T-cell (primary cell): ENCODE results near the gene TNNI3K. TPM values are rescaled to one million over a fixed set of nuclear protein-coding genes. Genes with fewer than 3 reads are reported as not detected.

ENCODE experiments used
- ATAC-seq, 4 experiments: fragments of 200-7000 bp in 3 of 4; fragments of 150-1000 bp in 1 of 4; cut with Tn5 transposase; replicated peaks in 1 of 4; 1 replicate in 3 of 4; 2 replicates in 1 of 4; pipeline ENCODE4 v1.10.0; 2021; ENCODE audit warnings: moderate library complexity in 3 of 4, mild to moderate bottlenecking in 2 of 4, moderate number of reproducible peaks in 1 of 4
- CTCF ChIA-PET, 2 donors: fragments of 300-600 bp; sonication (Branson Sonifier 250); formaldehyde crosslinking; loops; one replicate each; lab custom pipeline; 2022; ENCODE audit warnings: antibody characterized with exemption in 2 of 2; lab: Charles Lee
- POLR2A ChIA-PET, 2 donors: fragments of 300-600 bp; sonication (Branson Sonifier 250); formaldehyde crosslinking; loops; one replicate each; lab custom pipeline; 2022; ENCODE audit warnings: antibody characterized with exemption in 2 of 2; lab: Charles Lee
- DNase-seq, 35 experiments: peaks; one replicate each; pipeline versions ENCODE4 v3.0.0 to v3.0.0-alpha.2; 2013 to 2023
- H3K27ac ChIP-seq: one replicate; pipeline ENCODE4 v1.5.1; 2013; ENCODE audit warnings: low read length
- H3K27me3 ChIP-seq, 2 experiments: replicated peaks in 1 of 2; 1 replicate in 1 of 2; 2 replicates in 1 of 2; pipeline versions ENCODE4 v1.6.1 to v1.7.0; 2013; ENCODE audit warnings: low read length in 1 of 2, mixed read lengths in 1 of 2; ENCODE audit not compliant: control insufficient read depth in 2 of 2, insufficient read depth in 2 of 2; ENCODE audit errors: extremely low read depth in 1 of 2
- H3K36me3 ChIP-seq, 2 donors: 1 replicate in 1 of 2; 2 replicates in 1 of 2; pipeline versions ENCODE4 v1.6.1 to v1.7.0; 2013; ENCODE audit warnings: low read length in 1 of 2; ENCODE audit not compliant: control insufficient read depth in 2 of 2, insufficient read depth in 1 of 2; ENCODE audit errors: extremely low read depth in 1 of 2
- H3K4me1 ChIP-seq, 2 experiments: 1 replicate in 1 of 2; 2 replicates in 1 of 2; pipeline versions ENCODE4 v1.6.1 to v1.7.0; 2013; ENCODE audit warnings: low read length in 2 of 2, mixed read lengths in 1 of 2; ENCODE audit not compliant: insufficient read depth in 2 of 2, control insufficient read depth in 1 of 2; ENCODE audit errors: extremely low read depth in 1 of 2
- H3K4me3 ChIP-seq, 2 donors: 1 replicate in 1 of 2; 2 replicates in 1 of 2; pipeline versions ENCODE4 v1.5.1 to v1.7.0; 2013; ENCODE audit warnings: mild to moderate bottlenecking in 2 of 2, low read length in 1 of 2, moderate library complexity in 1 of 2; ENCODE audit not compliant: control insufficient read depth in 1 of 2; ENCODE audit errors: extremely low read depth in 1 of 2
- H3K9me3 ChIP-seq: 2 replicates; pipeline ENCODE4 v1.7.0; 2013
- H3K27ac Mint-ChIP-seq, 2 donors: one replicate each; pipeline ENCODE4 v1.8.0; 2020 to 2021; ENCODE audit warnings: mild to moderate bottlenecking in 2 of 2, mixed read lengths in 2 of 2
- H3K27me3 Mint-ChIP-seq, 2 donors: one replicate each; pipeline ENCODE4 v1.8.0; 2021 to 2022; ENCODE audit warnings: mixed read lengths in 2 of 2
- H3K36me3 Mint-ChIP-seq: one replicate; pipeline ENCODE4 v1.8.0; 2021; ENCODE audit warnings: mixed read lengths
- H3K4me1 Mint-ChIP-seq, 3 donors: one replicate each; pipeline ENCODE4 v1.8.0; 2020 to 2022; ENCODE audit warnings: mixed read lengths in 3 of 3, mild to moderate bottlenecking in 1 of 3
- H3K4me3 Mint-ChIP-seq, 3 donors: one replicate each; pipeline ENCODE4 v1.8.0; 2020 to 2022; ENCODE audit warnings: mild to moderate bottlenecking in 3 of 3, mixed read lengths in 3 of 3, moderate library complexity in 3 of 3
- H3K9me3 Mint-ChIP-seq, 3 donors: one replicate each; pipeline ENCODE4 v1.8.0; 2020 to 2022; ENCODE audit warnings: mixed read lengths in 3 of 3
- WGBS: methylation state at CpG from one replicate; pipeline ENCODE4 v1.1.5; 2013; ENCODE audit warnings: missing lambda C conversion rate; ENCODE audit not compliant: insufficient coverage; 5-methylcytosine and 5-hydroxymethylcytosine counted together
- total RNA-seq, 35 experiments: library from RNA in 6 of 35; stranded (reverse) in 6 of 35; fragments of 120-200 nt in 1 of 35; gene quantifications; one replicate each; pipeline versions ENCODE4 v1.2.1 to v1.2.4 and lab custom pipeline; 2013 to 2026

The TNNI3K gene
- total RNA-seq, 5 donors from 2014 or later (not counting 1 experiment from before 2014, with no cell fraction given), result 0.89 to 1.2 TPM; not detected in 3

DNA sequence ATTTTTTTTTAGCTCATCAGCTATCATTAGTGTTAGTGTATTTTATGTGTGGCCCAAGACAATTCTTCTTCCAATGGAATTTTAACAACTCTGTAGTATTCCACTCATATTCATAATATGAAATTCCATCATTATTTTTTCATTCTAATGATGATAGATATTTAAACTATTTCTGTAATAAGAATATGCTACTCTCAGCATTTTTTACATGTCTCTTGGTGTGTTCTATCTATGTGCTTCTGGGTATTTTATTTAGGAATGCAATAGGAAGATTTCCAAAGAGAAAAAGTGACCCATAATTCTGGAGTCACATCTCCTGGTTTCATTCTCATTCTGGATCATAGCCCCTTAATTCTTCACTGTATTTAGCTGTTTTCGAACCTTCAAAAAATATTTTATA, 167.7 kb downstream of the TNNI3K start:
- no peak for DNase-seq
- Mint-ChIP-seq H3K27me3 (peaks cover 0 to 2% of the 10 kb centered on the region in 2 donors), H3K9me3 (peaks cover 0 to 2% (median 0%) of the 10 kb centered on the region in 3 donors), H3K27ac (no peak overlapping the region), H3K4me1 (no peaks in the 10 kb centered on the region), H3K36me3 (no peaks in the 10 kb centered on the region), H3K4me3 (no peak overlapping the region)
- ATAC-seq, result no peak
- WGBS, result no CpG with 5 or more reads among the region's 1 CpG
- H3K4me1 ChIP-seq, result no peaks in the 10 kb centered on the region
- no peak overlapping the region for H3K4me3 ChIP-seq
- no peaks in the 10 kb centered on the region for H3K27me3 ChIP-seq
- CTCF ChIA-PET, result no interaction called here
- H3K36me3 ChIP-seq, result no peaks in the 10 kb centered on the region
- POLR2A ChIA-PET, result no interaction called here
- no peak overlapping the region for H3K27ac ChIP-seq
- no peaks in the 10 kb centered on the region for H3K9me3 ChIP-seq

DNA sequence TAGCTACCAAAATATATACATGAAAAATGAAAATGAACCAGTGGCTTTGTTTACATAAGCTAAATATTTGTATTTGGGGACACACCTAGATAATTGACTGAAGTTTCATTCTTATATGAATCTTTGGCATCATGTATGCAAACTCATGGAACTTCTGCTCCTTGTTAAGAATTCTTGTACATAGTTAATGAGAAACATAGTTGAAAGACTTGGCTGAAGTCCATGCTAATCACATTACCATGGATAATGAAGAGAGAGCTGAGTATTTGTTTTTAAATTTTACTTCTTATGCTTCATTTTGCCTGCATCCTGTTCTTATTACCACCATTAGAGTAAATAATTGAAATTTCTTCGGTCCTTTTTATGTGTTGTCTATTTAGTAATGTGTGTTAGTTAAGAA, 168.4 kb downstream of the TNNI3K start:
- Mint-ChIP-seq H3K36me3 (no peaks in the 10 kb centered on the region), H3K27me3 (no peaks in the 10 kb centered on the region), H3K9me3 (peaks cover 0 to 2% (median 0%) of the 10 kb centered on the region in 3 donors), H3K4me3 (no peak overlapping the region), H3K4me1 (no peaks in the 10 kb centered on the region), H3K27ac (no peak overlapping the region)
- DNase-seq (no peak), ATAC-seq (no peak)
- no peaks in the 10 kb centered on the region for H3K4me1 ChIP-seq
- ChIA-PET POLR2A (no interaction called here), CTCF (no interaction called here)
- no peaks in the 10 kb centered on the region for H3K36me3 ChIP-seq
- no peaks in the 10 kb centered on the region for H3K9me3 ChIP-seq
- no peak overlapping the region for H3K27ac ChIP-seq
- H3K27me3 ChIP-seq, result no peaks in the 10 kb centered on the region
- no CpG with 5 or more reads among the region's 1 CpG for WGBS
- H3K4me3 ChIP-seq, result no peak overlapping the region

DNA sequence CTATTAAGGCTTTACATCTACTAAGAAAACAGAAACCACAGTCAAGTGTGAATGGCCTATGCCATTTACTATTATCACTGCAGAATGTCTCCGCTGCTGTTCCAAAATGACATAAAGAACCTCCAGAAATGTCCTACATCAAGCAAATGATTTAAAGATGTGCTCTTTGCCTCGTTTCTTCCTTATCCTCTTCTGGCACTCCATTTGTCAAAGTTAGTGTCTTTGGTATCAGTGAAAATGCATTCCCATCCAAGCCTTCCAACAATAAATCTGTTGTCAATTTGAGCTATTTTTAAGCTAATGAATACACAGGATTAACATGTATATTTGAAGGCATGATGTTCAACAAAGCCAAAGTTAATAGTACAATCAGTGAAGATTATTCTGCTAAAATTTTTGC, 171.6 kb downstream of the TNNI3K start:
- ChIA-PET CTCF (no interaction called here), POLR2A (no interaction called here)
- WGBS, result no CpG with 5 or more reads among the region's 2 CpGs
- no peaks in the 10 kb centered on the region for H3K27me3 Mint-ChIP-seq
- no peaks in the 10 kb centered on the region for H3K36me3 Mint-ChIP-seq
- no peak for DNase-seq
- ATAC-seq, result no peak
- no peak overlapping the region for H3K4me3 Mint-ChIP-seq
- Histone ChIP-seq H3K36me3 (no peaks in the 10 kb centered on the region), H3K4me3 (no peak overlapping the region), H3K27me3 (no peaks in the 10 kb centered on the region), H3K4me1 (no peaks in the 10 kb centered on the region), H3K27ac (no peak overlapping the region), H3K9me3 (no peaks in the 10 kb centered on the region)
- H3K27ac Mint-ChIP-seq, result no peak overlapping the region
- no peaks in the 10 kb centered on the region for H3K4me1 Mint-ChIP-seq
- no peaks in the 10 kb centered on the region for H3K9me3 Mint-ChIP-seq

DNA sequence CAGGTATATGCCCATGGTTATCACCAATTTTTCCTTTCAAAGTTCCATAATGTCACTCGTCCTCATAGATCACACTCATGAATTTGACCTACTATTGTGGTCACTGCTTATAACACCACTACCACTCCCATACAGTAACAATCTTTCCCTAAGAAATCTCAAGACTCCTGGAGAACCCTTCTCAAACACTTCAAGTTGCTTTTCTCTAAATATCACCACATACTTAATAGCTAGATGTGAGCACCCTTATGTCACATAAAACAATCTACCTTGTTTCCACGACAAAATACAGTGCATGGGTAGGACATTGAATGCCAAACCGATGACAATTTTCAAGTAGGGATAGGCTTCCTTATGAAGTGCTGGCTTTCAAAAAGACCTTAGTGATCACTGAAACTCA, 172.7 kb downstream of the TNNI3K start:
- Histone ChIP-seq H3K4me3 (no peak overlapping the region), H3K27me3 (no peaks in the 10 kb centered on the region), H3K27ac (no peak overlapping the region), H3K4me1 (no peaks in the 10 kb centered on the region), H3K36me3 (no peaks in the 10 kb centered on the region), H3K9me3 (no peaks in the 10 kb centered on the region)
- ATAC-seq, result no peak
- Mint-ChIP-seq H3K9me3 (no peaks in the 10 kb centered on the region), H3K36me3 (no peaks in the 10 kb centered on the region), H3K4me3 (no peak overlapping the region), H3K27me3 (no peaks in the 10 kb centered on the region), H3K4me1 (no peaks in the 10 kb centered on the region), H3K27ac (no peak overlapping the region)
- DNase-seq, result no peak
- POLR2A ChIA-PET, result no interaction called here
- CTCF ChIA-PET, result no interaction called here
- WGBS, result 92% methylated on average over 1 of the region's 3 CpGs

DNA sequence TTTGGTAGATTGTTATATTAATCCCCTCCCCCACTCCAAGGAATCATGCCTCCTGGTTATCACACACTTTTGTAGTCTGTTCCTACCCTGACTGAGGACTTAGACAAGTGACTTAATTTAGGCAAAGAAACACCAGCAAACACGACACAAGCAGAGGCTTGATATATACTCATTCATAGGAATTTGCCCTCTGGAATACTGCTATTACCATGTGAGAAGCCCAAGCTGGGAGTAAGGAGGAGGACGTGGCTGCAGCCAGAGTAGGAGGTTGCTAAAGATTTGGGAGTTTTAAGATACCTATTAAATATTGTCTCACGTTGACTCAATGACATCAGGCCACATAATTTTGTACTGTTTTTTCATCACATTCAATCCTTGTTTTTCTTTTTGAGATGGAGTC, 177.1 kb downstream of the TNNI3K start:
- Histone ChIP-seq H3K27ac (no peak overlapping the region), H3K9me3 (no peaks in the 10 kb centered on the region), H3K36me3 (no peaks in the 10 kb centered on the region), H3K27me3 (no peaks in the 10 kb centered on the region), H3K4me3 (no peak overlapping the region), H3K4me1 (no peaks in the 10 kb centered on the region)
- Mint-ChIP-seq H3K9me3 (peaks cover 0 to 5% (median 0%) of the 10 kb centered on the region in 3 donors), H3K27me3 (no peaks in the 10 kb centered on the region), H3K36me3 (no peaks in the 10 kb centered on the region), H3K27ac (no peak overlapping the region), H3K4me1 (no peaks in the 10 kb centered on the region), H3K4me3 (no peak overlapping the region)
- POLR2A ChIA-PET, result no interaction called here
- ATAC-seq (no peak), DNase-seq (no peak)
- no CpG with 5 or more reads among the region's 3 CpGs for WGBS
- CTCF ChIA-PET, result no interaction called here

DNA sequence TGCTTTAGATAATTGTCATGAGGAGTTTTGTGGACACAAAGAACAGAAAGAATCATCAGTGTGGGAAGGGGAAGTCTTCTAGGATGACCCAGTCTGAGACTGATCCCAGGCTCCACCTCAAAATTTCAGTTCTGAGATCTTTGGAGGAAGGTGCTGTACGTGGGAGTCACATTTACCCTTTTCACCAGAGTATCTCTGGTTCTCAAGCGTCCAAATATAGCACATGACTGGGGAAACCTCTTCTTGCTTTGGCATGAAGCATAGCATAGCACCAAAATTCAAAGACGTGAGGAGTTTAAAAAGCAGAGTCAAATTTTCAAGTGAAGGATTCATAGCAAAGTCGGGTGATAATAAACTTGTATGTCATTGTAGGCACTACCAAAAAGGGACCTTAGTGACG, 180.7 kb downstream of the TNNI3K start:
- ATAC-seq, result no peak
- H3K9me3 Mint-ChIP-seq, result peaks cover 0 to 5% (median 0%) of the 10 kb centered on the region in 3 donors
- 96% methylated on average over 3 of the region's 5 CpGs for WGBS

DNA sequence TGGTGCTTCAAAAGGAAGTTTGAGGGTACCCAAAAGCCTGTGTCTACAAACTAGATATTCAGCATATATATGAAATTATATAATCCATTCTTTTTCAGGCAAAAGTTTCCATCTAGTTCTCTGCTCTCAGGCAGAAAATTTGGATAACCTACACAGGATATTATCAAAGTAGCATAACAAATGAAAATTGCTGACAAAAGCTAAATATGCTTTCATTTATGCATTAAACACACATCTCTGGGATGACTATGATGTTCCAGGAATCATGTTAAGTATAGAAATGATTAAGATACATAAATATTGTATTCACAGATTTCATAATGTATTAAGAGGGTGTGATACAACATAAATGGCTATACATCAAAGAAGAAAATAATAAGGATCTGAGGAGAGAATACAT, 184.4 kb downstream of the TNNI3K start:
- Mint-ChIP-seq H3K4me3 (no peak overlapping the region), H3K27ac (no peak overlapping the region), H3K4me1 (no peaks in the 10 kb centered on the region), H3K27me3 (peaks cover 0 to 2% of the 10 kb centered on the region in 2 donors), H3K36me3 (no peaks in the 10 kb centered on the region), H3K9me3 (peaks cover 0 to 9% (median 0%) of the 10 kb centered on the region in 3 donors)
- Histone ChIP-seq H3K4me3 (no peak overlapping the region), H3K36me3 (no peaks in the 10 kb centered on the region), H3K27ac (no peak overlapping the region), H3K9me3 (no peaks in the 10 kb centered on the region), H3K27me3 (no peaks in the 10 kb centered on the region), H3K4me1 (no peaks in the 10 kb centered on the region)
- ChIA-PET POLR2A (no interaction called here), CTCF (no interaction called here)
- ATAC-seq (no peak), DNase-seq (no peak)

More for the DNA sequence above, 180.7 kb downstream of the TNNI3K start:
- CTCF ChIA-PET, result no interaction called here
- Histone ChIP-seq H3K4me1 (no peaks in the 10 kb centered on the region), H3K9me3 (no peaks in the 10 kb centered on the region), H3K27me3 (no peaks in the 10 kb centered on the region), H3K36me3 (no peaks in the 10 kb centered on the region), H3K4me3 (no peak overlapping the region), H3K27ac (no peak overlapping the region)
- no peaks in the 10 kb centered on the region for H3K27me3 Mint-ChIP-seq
- no peak overlapping the region for H3K4me3 Mint-ChIP-seq
- POLR2A ChIA-PET, result no interaction called here
- H3K36me3 Mint-ChIP-seq, result no peaks in the 10 kb centered on the region
- no peak overlapping the region for H3K27ac Mint-ChIP-seq
- no peaks in the 10 kb centered on the region for H3K4me1 Mint-ChIP-seq
- no peak for DNase-seq
